Activated CD4-positive, alpha-beta T cell treated with anti-CD3 and anti-CD28 coated beads, Interleukin-2, Interleukin-4, amounts not matched to agents 100 ng/mL and 50 ng/mL, durations not matched to agents 16 hours and 8 hours (primary cell): ENCODE measurements around the gene PECR.

Experiments
- DNase-seq: peaks from one replicate; pipeline ENCODE4 v3.0.0-alpha.2; 2020; ENCODE audit warnings: low spot score

The PECR gene

DNA sequence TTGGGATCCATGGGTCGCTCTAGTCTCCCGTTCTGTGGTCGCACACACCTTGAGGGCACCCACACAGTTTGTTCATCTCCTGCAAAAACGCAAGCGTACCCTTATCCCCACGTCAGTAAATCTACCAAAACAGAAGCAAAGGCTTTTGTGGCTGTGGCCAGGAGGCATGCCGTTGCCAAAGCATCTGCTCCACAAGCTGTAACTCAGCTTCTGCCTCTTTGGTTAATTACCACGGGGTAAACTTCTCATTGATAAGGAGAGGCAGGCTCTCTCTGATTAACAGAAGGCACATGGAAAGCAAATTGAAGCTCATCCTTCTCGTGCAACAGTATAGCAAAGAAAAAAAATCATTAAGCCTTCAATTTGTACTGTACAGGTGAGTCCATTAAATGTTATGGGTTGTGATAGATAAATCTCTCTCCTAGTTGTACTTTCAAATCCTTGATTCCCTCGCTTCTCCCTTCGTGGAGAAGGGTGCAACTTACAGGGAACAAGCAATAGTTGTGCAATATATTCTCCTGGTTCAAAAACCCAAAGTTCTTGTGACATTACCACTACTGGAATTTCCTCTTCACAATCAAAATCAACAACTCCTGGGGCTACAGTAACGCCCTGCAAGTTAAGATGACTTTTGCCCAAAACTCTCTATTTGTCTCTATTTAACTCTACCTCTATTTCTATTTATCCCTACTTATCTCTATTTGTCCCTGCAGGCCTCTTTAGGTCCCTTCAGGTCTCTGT, 10.3 kb downstream of the PECR start:
- DNase-seq, result no peak

DNA sequence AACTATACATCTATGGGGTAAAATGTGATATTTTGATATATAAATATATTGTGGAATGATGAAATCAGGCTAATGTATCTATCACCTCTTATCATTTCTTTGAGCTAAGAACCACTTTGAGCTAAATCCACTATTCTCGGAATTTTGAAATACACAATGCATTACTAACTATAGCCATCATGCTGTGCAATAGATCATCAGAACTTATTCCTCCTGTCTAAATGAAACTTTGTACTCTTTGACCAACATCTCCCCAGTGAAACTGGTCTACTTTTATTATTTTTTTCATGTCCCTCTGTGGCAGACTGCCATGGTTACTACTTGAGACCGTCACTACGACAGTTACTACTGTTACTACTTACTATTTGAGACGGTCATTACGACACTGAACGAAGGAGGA, 11.4 kb downstream of the PECR start:
- no peak for DNase-seq

DNA sequence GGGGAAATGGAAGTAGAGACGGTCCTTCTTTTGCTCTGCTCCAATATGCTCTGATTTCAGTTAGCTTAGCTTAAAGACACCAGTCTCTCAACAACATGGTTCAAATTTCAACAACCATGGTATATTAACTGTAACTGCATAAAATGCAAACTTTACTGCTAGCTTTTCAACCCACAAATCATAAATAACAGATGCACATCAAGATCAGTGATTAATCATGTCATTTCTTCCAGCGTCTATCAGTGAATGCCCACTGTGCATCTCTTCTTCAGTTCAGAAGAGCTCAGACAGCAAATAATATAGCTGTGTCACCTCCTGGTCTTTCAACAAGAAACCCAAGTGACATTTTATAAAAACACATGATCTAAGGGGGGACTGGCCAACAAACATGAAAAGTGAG, 12.6 kb downstream of the PECR start:
- DNase-seq, result no peak

DNA sequence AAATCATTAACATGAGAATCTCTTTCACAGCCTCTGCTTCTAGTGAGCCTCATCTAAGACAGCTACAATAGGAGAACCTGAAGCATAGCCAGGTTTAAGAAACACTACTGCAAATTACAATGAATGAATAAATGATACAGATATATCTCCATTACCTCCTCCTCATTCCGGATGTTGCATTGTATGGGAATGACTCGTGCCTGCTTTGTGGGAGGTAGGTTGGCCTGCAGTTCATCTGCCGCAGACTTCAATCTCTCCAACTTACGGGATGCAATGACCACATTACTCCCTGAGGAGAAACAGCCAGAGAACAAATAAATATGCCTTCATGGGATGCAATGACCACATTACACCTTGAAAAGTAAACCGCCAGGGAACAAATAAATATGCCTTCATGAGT, 15.4 kb downstream of the PECR start:
- no peak for DNase-seq

DNA sequence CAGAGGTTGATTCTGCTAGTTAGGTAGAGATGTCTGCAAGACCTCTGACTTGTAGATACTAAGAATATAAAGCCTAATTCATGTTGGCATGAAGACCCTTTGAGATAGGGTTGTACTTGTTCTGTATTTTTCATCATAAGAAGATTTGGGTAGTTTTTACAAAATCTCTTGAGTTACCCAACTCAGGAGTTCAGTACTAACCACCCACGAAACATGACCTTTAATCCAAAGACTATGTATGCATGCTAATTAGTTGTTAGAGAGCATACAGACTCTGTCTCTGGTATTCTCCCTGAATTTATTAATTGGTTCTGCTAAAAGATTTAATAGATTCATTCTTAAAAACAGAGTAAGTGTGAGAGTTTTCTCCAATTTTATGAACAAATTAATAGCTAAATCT, 16.9 kb downstream of the PECR start:
- DNase-seq, result no peak

DNA sequence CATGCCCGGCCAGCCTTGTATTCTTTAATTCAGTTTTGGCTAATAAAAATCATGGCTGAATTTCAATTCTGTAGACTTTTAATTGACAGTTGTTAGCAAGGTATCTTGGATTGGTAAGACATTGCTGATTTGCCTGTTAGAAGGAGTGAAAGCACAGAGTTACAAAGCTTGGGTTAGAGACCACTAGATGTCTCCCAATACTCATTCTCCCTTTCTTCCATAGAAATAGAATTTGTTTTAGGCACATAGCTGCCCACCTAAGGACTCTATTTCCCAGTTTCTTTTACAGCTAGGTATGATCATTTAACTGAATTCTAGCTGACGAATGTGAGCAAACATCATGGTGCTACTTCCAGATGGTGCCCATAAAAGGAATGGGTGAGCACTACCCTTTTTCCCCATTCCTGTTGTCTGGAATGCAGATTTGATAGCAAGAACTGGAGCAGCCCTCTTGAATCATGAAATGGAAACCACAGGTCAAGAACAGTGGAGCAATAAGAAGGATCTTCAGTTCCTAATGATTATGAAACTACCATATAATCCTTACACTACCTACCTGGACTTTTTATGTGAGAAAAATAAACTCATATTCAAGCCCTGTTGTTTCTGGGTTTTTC, 17.5 kb downstream of the PECR start:
- DNase-seq, result no peak

DNA sequence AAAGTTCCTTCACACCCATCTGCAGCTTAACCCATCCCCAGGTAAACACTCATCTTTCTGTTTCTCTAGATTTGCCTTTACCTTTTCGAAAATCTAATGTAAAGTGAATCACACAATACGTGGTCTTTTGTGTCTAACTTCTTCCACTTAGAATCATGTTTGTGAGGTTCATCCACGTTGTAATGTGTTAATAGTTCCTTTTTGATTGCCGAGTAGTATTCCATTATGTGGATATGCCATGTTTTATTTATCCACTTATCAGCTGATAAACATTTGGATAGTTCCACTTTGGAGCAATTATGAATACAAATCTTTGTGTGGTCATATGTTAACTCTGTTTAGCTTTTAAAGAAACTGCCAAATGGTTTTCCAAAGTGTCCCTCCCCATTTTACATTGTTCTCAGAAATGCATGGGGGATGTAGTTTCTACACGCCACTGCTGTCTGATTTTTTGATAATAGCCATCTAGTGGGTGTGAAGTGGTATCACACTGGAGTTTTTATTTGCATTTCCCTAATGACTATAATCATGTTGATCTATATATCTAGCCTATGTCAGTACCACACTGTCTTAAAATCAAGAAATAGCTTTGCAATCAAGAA, 22.3 kb downstream of the PECR start:
- no peak for DNase-seq

DNA sequence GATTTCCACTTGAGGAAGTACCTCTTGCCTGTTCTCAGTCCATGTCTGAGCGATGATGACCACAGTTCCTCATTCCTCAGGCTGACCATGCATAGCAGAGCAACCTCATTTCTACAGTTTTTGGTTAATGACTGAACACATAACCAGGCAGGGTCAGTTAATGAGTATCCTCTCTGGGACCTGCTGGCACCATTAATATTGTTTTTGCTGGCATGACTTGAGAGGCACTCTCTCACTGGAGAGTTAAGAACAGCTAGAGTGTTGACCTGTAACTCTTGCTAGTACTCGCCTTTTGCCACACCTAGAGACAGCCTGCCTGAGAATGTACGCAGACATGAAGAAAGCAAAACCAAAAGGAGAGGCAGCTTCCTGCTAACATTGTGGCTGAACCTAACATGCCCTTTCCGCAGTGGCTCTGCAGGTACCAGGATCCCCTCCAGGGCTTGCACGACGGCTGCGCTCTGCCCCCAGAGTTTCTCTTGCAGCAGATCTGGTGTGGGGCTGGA, 23.9 kb downstream of the PECR start:
- peak; percentile 59 for DNase-seq

DNA sequence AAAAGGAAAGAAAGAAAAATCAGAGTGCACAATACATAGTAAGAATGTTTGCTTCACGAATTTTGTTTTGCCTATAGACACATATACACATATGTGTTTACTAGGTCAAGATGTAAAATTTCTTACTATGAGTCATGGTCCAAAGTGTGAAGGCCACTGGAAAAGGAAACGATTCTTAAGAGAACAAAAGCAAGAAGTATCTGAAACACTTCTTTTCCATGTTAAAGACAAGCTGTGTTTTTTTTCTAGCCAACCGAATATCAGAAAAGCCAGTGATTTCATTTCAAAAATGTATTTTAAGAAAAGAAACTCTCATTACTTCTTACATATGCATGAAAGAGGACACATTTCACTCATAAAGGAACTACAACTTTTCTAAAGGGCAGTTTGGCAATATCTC, 24.9 kb downstream of the PECR start:
- peak; percentile 18 for DNase-seq

DNA sequence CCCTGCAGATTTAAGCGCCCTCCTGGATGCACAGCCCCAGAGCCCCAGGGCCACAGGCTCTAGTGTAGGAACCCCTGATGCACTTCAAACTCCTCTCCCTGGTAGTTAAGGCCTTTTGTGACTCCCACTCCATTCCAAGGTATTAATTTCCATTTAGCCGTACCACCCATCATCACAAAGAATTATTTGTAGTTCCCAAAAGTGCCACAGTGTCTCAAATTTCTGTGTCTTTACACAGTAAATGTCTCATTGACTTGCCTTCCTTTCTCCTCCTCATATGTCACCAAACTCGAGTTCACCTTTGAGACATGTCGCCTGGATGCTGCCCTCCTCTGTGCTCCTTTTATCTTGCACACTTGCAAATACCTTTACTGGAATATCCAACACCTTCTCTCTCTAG, 25.9 kb downstream of the PECR start:
- DNase-seq, result no peak

DNA sequence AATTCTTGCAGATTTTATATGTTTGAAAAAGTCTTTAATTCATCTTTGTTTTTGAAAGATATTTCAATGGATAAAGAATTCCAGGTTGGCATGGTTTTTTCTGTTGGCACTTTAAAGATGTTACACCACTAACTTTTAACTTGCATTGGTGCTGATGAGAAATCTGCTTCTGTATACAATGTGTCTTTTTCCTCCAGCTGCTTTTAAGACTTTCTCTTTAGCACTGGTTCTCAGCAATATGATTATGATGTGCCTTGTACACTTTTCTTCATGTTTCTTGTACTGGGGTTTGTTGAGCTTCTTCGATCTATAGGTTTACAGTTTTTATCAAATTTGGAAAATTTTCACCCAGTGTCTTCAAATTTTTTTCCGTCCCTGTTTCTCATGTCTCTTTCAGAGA, 29.2 kb downstream of the PECR start:
- no peak for DNase-seq

DNA sequence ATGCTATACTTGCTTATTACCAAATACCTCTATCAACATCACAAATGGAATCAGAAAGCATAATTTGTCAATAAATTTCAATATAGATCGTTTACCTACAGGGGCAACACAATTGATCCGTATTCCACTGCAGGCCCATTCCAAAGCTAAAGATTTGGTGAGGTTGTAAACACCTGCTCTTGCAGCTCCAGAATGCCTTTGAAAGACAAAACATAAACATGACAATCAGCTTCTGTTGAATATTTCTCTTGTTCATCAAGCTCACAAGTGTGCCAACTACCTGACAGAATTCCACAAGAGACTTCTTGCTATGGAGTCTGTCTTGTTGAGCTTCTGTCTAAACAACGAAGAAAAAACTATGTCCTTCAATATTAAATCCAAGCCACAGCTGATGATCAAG, 30.3 kb downstream of the PECR start:
- DNase-seq, result no peak

DNA sequence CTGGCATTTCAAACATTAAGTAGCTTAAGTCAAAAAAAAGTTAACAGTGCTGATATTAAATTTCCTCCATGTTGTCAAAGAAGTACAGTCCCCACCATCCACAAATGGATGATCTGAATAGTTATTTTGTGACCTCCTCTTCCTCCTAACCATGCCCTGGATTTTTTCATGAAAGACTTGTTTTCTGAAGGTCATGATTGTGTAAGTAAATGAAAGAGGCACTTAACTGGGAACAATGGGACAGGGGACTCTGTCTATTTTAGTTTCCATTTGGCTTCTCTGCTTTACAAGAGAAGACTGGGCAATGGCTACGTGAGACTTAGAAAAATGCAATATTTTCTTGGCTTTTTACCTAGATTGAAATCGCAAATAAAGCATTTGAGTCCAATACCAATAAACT, 32.2 kb downstream of the PECR start:
- DNase-seq, result no peak

DNA sequence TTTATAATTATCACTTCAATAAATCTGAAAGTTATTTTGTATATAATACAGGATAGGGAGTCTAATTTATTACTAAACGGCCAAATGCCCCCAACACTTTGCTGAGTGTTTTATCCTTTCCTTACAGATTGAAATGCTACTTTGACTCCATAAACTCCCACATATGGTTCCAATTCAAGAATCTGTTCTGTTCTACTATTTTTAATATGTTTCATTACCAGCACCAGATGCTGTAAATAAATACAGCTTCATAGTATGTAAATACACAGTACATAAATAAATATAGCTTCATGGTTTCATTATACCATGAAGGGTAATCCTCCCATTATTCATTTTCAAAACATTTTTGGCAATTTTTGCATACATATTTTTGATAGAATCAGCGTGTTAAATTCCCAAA, 34.2 kb downstream of the PECR start:
- no peak for DNase-seq

DNA sequence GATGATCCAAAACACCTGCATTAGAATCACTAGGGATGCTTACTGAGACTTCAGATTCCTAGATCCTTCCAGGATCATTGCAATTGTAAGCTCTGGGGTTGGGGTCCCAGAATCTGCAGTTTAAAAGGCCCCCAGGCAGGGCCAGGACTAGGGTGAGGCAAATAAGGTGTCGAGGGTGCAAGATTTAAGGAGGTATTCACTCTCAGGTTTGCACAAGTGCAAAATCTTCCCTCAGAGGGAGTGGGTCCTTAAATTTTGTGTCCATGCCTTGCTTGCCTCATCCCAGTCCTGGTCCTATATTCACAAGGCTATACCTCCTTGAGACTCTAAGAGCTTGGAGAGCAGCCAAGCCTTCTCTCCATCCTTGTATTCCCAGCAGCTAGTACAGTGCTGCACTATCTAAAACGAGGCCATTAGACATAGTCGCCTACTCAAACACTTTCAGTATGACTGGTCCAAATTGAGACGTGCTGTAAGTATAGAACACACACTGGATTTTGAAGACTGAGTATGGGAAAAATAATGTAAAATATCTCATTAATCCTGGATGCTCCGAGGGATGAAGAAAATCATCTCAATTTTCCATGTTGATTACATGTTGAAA, 36.6 kb downstream of the PECR start:
- DNase-seq, result peak; percentile 50

DNA sequence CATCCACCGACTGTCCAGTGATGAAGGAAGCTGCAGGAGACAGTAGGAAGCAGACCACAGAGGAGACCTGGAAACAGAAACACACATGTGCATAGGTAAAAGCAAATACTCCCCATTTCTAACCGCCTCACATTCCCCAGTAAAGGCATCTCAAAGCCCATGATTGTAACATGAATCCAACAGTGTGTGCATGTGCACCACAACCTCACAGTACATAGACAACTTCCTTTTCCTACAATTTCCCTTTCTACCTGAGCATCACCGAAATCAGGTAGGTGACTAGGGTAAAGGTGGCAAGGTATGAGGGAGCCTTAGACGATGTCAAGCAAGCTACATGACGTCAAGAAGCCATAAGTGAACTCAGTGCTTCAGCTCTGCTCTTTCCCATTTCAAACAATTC, 37.7 kb downstream of the PECR start:
- no peak for DNase-seq

DNA sequence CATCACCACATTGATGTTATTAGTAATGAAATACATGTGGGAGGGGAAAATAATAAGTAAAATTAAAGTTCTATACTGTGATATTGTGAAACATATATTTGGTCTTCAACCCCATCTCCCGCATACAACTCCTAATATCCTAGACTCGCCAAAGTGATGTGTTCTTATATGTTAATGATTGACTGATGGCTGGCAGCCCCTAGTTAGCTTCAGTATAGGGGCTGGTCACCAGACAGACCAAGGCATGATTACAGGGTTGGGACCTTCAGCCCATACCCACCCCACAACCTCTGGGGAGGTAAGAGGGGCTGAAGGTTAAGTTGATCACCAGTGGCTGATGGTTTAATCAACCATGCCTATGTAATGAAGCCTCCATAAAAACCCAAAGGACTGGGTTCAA, 40.2 kb downstream of the PECR start:
- no peak for DNase-seq

DNA sequence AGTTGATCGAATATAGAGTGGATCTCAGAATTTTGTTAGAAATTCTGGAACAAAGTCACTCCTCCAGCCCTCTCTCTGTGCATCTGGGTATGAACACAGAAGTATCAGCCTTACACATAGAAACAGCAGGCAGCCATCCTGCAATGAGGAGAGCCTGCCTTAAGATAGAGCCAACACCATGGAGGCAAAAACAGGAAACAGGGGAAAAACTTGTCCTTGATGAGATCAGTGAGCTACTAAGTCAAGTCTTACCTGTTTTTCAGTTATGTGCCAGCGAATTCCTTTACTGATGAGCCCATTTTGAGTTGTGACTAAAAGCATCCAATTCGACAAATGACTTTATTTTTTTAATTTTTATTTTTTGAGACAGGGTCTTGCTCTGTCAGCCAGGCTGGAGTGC, 41.7 kb downstream of the PECR start:
- no peak for DNase-seq

DNA sequence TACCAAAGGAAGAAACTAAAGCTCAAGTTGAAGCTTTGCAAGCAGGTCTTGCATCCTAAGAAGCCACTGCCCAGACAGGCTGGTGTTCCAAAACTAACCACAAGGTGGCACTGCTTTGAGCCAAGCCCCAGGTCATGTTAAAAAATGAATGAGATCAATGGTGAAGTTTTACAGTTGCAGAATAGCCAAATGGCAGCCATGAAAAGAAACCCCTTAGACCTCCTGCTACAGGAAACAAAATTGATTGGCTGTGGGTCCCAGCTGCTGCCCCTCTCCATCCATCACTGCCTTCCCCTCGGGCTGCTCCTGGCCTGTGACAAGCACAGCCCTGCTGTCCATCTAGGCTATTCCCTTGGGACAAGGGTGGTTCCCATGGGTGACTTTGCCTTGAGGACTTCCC, 47.5 kb downstream of the PECR start:
- peak; percentile 83 for DNase-seq

DNA sequence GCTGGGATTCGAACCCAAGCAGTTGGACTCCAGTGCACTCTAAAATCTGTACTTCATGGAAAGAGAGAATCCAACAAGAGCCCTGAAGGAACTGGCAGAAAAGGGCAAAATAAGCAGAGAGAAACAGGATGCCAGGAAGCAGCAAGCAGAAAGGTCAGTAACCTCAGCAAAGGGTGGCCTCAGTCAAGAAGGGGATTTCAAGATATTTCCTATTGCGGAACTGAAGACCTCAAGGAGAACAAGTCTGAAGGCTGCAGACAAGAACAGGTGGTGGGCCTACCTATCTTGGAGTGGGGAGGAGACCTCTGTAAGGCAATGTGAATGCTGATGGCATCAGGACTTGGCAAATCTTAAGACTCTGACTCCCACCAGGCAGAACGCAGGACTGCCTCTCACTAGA, 48.2 kb downstream of the PECR start:
- no peak for DNase-seq

DNA sequence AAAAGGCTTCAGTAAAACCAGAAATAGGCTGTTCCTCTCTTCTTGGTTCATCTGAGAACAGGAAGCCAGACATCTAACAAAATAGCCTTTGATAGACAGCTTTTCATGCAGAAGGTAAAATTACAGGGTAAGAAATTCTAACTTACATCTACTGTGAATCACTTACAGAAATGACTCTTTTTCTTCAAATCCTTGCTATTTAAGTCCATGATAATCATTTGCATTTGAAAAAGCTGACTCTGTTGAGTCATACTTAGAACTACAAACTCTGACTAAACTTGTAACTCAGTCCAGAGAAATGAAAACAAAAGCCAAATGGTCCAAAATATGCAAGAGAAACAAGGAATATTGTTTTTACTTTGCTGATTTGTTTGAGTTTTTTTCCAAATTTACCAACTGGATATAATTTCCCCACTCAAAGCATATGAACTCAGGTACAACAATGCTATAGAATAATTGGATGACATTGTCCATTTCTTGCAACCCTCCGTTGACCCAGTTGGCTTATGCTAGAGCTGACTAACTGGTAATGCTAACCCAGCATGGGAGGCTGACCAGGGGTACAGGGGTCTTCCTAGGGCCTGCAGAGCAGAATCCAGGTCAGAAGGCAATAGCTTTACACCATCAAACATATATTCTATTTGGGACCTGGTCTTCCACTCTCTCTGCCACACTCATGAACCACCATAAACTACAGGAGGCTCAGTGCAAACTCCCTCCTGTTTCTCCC, 49.5 kb downstream of the PECR start:
- DNase-seq, result peak; percentile 81

DNA sequence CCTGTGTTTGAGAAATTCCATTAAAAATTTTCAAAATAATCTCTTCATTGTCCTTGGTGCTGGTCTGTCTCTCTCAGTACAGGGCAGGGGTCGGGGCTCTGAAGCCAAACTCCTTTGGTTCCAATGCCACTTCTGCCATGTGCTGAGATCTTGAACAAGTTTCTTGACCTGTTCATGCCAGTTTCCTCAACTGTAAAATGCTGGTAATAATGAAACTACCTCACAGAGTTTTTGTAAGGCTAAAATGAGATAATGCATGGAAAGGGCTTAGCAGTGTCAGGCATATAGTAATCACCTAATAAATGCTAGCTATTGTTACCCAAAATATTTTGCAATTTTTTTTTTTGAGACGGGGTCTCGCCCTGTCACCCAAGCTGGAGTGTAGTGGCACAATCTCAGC, 51.4 kb downstream of the PECR start:
- DNase-seq, result peak; percentile 55
